Mucosa of descending colon (tissue), 3 donors: ENCODE results near the gene YES1. TPM values are rescaled to one million over a fixed set of nuclear protein-coding genes. Genes with fewer than 3 reads are reported as not detected.
"Not testable (repeated sequence)": the region's sequence is repeated elsewhere in the genome, so short reads cannot be mapped to it uniquely, and the experiment has no call there.

ENCODE experiments used
- ATAC-seq: fragments of 200-7000 bp; cut with Tn5 transposase; one replicate; pipeline ENCODE4 v1.9.1; 2020; ENCODE audit warnings: mild to moderate bottlenecking, moderate library complexity
- DNase-seq, 3 donors: peaks; one replicate each; pipeline ENCODE4 v3.0.0-alpha.2; 2020
- H3K36me3 ChIP-seq: fragments of 200-600 bp; one replicate; pipeline ENCODE4 v1.8.0; 2021; ENCODE audit warnings: low read depth, mild to moderate bottlenecking
- H3K4me1 ChIP-seq: fragments of 200-600 bp; one replicate; pipeline ENCODE4 v1.8.0; 2021; ENCODE audit warnings: low read depth, mild to moderate bottlenecking
- H3K4me3 ChIP-seq: fragments of 200-600 bp; one replicate; pipeline ENCODE4 v1.8.0; 2021; ENCODE audit warnings: mild to moderate bottlenecking
- H3K9me3 ChIP-seq: fragments of 200-600 bp; one replicate; pipeline ENCODE4 v1.8.0; 2021; ENCODE audit warnings: mild to moderate bottlenecking
- CTCF ChIP-seq: fragments of 200-600 bp; IDR thresholded peaks from one replicate; pipeline ENCODE4 v1.8.0; 2022; ENCODE audit warnings: antibody characterized with exemption, mild to moderate bottlenecking
- intact Hi-C, 2 donors: fragments of 100-400 bp; cut with DNase I in 1 of 2; cut with micrococcal nuclease in 1 of 2; formaldehyde crosslinking; loops; one replicate each; pipeline versions ENCODE4 v1.11.0 to v1.11.1; 2022; cut with DNase I, micrococcal nuclease
- total RNA-seq, 3 donors: library from RNA; stranded (reverse); fragmentation: NEBNext Ultra II Directional in 2 of 3; extraction: Animal tissue kit (Norgen Biotek cat#: 25700) in 2 of 3; gene quantifications; one replicate each; pipeline versions ENCODE4 v1.2.1 to v1.2.4, GENCODE V29; 2021 to 2023
- donor health status: DM: no; HTN: no; CAD: no; lungs with moderate emphysema.
- donor health status: DM: no; HTN: no; CAD: no.
- donor health status: DM: no; HTN: yes; CAD: no.

YES1 gene
- total RNA-seq, 3 donors from 2014 or later = 48.2 to 63.2 (median 52.2) TPM

GRCh38 chr18:813172-814071 is 1.4 kb upstream of the YES1 start:
- ATAC-seq = no peak
- peaks cover 13% of the 10 kb centered on the region for H3K4me1 ChIP-seq
- H3K36me3 ChIP-seq = no peaks in the 10 kb centered on the region
- DNase-seq = no peak
- intact Hi-C loops = no loop called here
- TF ChIP-seq CTCF = no peak
- no peaks in the 10 kb centered on the region for H3K9me3 ChIP-seq
- peak overlapping the region; percentile 77 for H3K4me3 ChIP-seq

- Histone ChIP-seq H3K4me1 (peaks cover 13% of the 10 kb centered on the region), H3K4me3 (peak overlapping the region; percentile 77), H3K9me3 (no peaks in the 10 kb centered on the region), H3K36me3 (no peaks in the 10 kb centered on the region)
- TF ChIP-seq CTCF = no peak
- intact Hi-C loops = no loop called here
- DNase-seq (peak; percentile 82 to 91 (median 91)), ATAC-seq (peak; percentile 77)
These were observed 532 bp upstream of the YES1 start for GRCh38 chr18:812376-813171.

- TF ChIP-seq CTCF = no peak
- Histone ChIP-seq H3K9me3 (no peaks in the 10 kb centered on the region), H3K4me3 (peak overlapping the region; percentile 77), H3K36me3 (no peaks in the 10 kb centered on the region), H3K4me1 (peaks cover 13% of the 10 kb centered on the region)
- intact Hi-C loops = no loop called here
- DNase-seq (no peak), ATAC-seq (peak; percentile 0)
These were observed 705 bp downstream of the YES1 start for GRCh38 chr18:811182-811891.

DNA sequence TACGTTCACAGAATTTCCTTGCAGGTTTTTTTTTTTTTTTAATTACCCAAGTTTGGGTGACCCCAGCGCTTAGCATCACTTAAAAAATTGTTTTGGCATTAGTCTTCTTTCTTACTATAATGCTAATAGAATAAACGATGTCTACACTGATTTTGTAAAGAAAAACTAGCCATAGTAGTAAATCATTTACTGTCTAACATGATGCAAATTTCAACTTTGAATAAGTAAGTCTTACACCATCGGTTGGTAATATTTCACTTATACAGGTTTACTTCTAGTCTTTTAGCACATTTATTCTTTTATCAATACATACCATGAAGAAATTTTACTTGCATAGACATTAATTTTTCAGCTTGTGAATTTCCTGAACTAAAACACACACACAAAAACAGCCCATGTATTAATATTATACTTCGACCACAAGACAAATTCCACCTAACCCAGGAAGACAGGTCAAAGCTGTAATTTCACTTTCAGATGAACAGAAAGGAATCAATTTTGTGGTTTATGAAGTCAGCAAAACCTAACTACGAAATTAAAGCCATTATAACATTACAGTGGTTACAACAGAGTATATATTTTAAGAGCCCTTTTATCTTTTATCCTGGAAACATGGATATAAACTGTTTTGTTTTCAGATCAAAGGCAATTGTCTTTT is 1.9 kb downstream of the YES1 start:
- intact Hi-C loops = no loop called here
- H3K4me3 ChIP-seq = no peak overlapping the region
- no peak for DNase-seq
- no peak for TF ChIP-seq CTCF
- H3K9me3 ChIP-seq = no peaks in the 10 kb centered on the region
- H3K36me3 ChIP-seq = no peaks in the 10 kb centered on the region
- H3K4me1 ChIP-seq = peaks cover 22% of the 10 kb centered on the region
- no peak for ATAC-seq

- intact Hi-C loops, ATAC-seq, DNase-seq, H3K9me3 ChIP-seq, H3K36me3 ChIP-seq, H3K4me3 ChIP-seq: not testable (repeated sequence)
- peaks cover 23% of the 10 kb centered on the region for H3K4me1 ChIP-seq
These were observed 2.8 kb downstream of the YES1 start for GRCh38 chr18:809228-809627.
